GM12878 (cell line): ENCODE measurements around the gene CBARP. TPM values are rescaled to one million over a fixed set of nuclear protein-coding genes. Genes with fewer than 3 reads are reported as not detected.

Experiments used
- BACH1 ChIP-seq: fragments of 450-650 bp; IDR thresholded peaks from 2 replicates; pipeline ENCODE4 v1.6.1; 2017; ENCODE audit warnings: mild to moderate bottlenecking, borderline replicate concordance
- BHLHE40 ChIP-seq, 2 experiments: fragments of 450-650 bp in 1 of 2; IDR thresholded peaks; 2 replicates each; pipeline ENCODE4 v1.6.1; 2011 to 2017; ENCODE audit warnings: low read depth in 2 of 2, borderline replicate concordance in 1 of 2, improper control_type of control experiment in 1 of 2, low read length in 1 of 2, mild to moderate bottlenecking in 1 of 2
- BRCA1 ChIP-seq: IDR thresholded peaks from 2 replicates; pipeline ENCODE4 v1.6.1; 2011; ENCODE audit warnings: low read depth, low read length, improper control_type of control experiment
- EGR1 ChIP-seq, 2 experiments: IDR thresholded peaks; 1 replicate in 1 of 2; 2 replicates in 1 of 2; pipeline ENCODE4 v1.6.1; 2011 to 2012; ENCODE audit warnings: low read depth in 2 of 2, low read length in 2 of 2, borderline replicate concordance in 1 of 2, mild to moderate bottlenecking in 1 of 2, moderate library complexity in 1 of 2
- IKZF1 ChIP-seq: fragments of 450-650 bp; conservative IDR thresholded peaks from 2 replicates; pipeline ENCODE4 v1.6.1; 2017; ENCODE audit warnings: antibody characterized with exemption, mild to moderate bottlenecking
- IRF5 ChIP-seq: fragments of 450-650 bp; IDR thresholded peaks from 2 replicates; pipeline ENCODE4 v1.6.1; 2017; ENCODE audit warnings: borderline replicate concordance
- MYC ChIP-seq: IDR thresholded peaks from 2 replicates; pipeline ENCODE4 v1.6.1; 2011; ENCODE audit warnings: mild to moderate bottlenecking, low read length, moderate library complexity, inconsistent platforms; ENCODE audit not compliant: insufficient read depth, insufficient replicate concordance, insufficient read length, severe bottlenecking
- NFYB ChIP-seq: IDR thresholded peaks from 2 replicates; pipeline ENCODE4 v1.6.1; 2011; ENCODE audit warnings: low read depth, mild to moderate bottlenecking, low read length, improper control_type of control experiment, moderate library complexity; ENCODE audit not compliant: insufficient read depth
- PBX3 ChIP-seq: IDR thresholded peaks from 2 replicates; pipeline ENCODE4 v1.6.1; 2011; ENCODE audit warnings: mild to moderate bottlenecking, low read depth, low read length, moderate library complexity; ENCODE audit not compliant: insufficient replicate concordance
- POU2F2 ChIP-seq: IDR thresholded peaks from 3 replicates; pipeline ENCODE4 v1.6.1; 2011; ENCODE audit warnings: low read depth, mild to moderate bottlenecking, low read length, borderline replicate concordance
- RBBP5 ChIP-seq: fragments of 200-600 bp; sonication (generic); conservative IDR thresholded peaks from 2 replicates; pipeline ENCODE4 v1.6.1; 2016
- RELA ChIP-seq: fragments of 450-650 bp; IDR thresholded peaks from 2 replicates; pipeline ENCODE4 v1.8.0; 2014; ENCODE audit warnings: borderline replicate concordance; ENCODE audit not compliant: partially characterized antibody
- USF1 ChIP-seq: IDR thresholded peaks from 2 replicates; pipeline ENCODE4 v1.6.1; 2011; ENCODE audit warnings: borderline replicate concordance, low read depth, mild to moderate bottlenecking, moderate library complexity, mixed read lengths, low read length; ENCODE audit not compliant: insufficient read depth; ENCODE audit errors: extremely low read length
- ZBTB33 ChIP-seq: fragments of 450-650 bp; IDR thresholded peaks from 2 replicates; pipeline ENCODE4 v1.6.1; 2017; ENCODE audit warnings: mild to moderate bottlenecking
- polyA plus RNA-seq, 11 experiments: library from polyadenylated mRNA; depleted of rRNA in 4 of 11; unstranded in 6 of 11; stranded (reverse) in 5 of 11; fragments of >200 nt; fragmentation: Nextera tagmentation in 4 of 11; fragmentation: Illumina TruSeq in 1 of 11; extraction: Ambion mirVana in 4 of 11; extraction: Trizol in 1 of 11; gene quantifications; 1 replicate in 1 of 11; 2 replicates in 10 of 11; pipeline versions ENCODE4 v1.2.1 to v1.2.3, GENCODE V29; 2011 to 2016; ENCODE audit warnings: inconsistent platforms in 2 of 11, missing spikeins in 2 of 11, low read depth in 1 of 11
- total RNA-seq, 4 experiments: library from RNA; depleted of rRNA in 3 of 4; stranded (reverse); fragments of >200 nt in 3 of 4; fragmentation: Illumina TruSeq in 1 of 4; extraction: Trizol in 1 of 4; gene quantifications; 2 replicates each; pipeline versions ENCODE4 v1.2.1 to v1.2.3, GENCODE V29; 2013 to 2021
- TF ChIP-seq, protein P1 (sequence below): fragments of 450-650 bp; conservative IDR thresholded peaks from 2 replicates; pipeline ENCODE4 v1.6.1; 2017; ENCODE audit warnings: mild to moderate bottlenecking, moderate library complexity

The CBARP gene
- total and polyA plus RNA-seq, 10 of the 15 experiments (the other 5 are each of a cell fraction or from before 2014, with no cell fraction given): 0.04 to 0.59 (median 0.18) TPM; not detected in 3

DNA sequence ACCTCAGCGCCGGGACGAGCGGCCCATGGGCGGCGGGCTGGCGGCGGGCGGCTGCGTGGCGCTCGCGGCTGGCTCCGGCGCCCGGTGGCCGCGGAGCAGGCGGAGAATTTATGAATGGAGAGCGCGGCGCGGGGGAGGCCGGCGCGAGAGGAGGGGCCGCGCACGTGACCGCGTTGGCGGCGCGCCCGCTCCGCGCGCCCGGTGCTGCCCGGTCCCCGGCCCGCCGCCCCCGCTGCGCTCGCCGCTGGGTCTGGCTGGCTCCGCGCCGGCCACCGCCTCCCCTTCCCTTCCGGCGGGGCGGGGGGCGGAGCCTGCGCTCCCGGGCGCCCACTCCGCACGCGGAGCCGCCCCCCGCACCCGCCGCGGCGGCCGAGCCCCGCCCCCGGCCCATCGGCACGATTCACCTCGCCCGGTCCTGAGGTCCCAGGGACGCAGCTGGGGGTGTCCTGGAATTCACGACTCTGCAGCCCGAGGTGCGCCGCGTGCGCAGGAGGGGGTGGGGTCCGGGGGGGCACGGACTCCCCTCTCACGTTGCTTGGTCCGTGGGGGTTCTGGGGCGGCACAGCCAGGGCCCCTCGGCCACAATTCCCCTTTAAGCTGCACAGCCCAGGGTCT lies at the start of gene CBARP (continued):
- TF ChIP-seq, protein P1, sequence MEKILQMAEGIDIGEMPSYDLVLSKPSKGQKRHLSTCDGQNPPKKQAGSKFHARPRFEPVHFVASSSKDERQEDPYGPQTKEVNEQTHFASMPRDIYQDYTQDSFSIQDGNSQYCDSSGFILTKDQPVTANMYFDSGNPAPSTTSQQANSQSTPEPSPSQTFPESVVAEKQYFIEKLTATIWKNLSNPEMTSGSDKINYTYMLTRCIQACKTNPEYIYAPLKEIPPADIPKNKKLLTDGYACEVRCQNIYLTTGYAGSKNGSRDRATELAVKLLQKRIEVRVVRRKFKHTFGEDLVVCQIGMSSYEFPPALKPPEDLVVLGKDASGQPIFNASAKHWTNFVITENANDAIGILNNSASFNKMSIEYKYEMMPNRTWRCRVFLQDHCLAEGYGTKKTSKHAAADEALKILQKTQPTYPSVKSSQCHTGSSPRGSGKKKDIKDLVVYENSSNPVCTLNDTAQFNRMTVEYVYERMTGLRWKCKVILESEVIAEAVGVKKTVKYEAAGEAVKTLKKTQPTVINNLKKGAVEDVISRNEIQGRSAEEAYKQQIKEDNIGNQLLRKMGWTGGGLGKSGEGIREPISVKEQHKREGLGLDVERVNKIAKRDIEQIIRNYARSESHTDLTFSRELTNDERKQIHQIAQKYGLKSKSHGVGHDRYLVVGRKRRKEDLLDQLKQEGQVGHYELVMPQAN: no peak
- TF ChIP-seq USF1 (peak; percentile 57), IRF5 (no peak), EGR1 (IDR thresholded peaks at IDR 0.05; ENCODE audit: borderline replicate concordance in 1 of 2, low read depth in 2 of 2, low read length in 2 of 2) (peak in 1 of 2 experiments; percentile 54; a peak in 1 of 3 replicates), PBX3 (no peak), ZBTB33 (no peak), IKZF1 (0 out of 2 replicates have a peak, but pooled peaks have one; percentile 25), MYC (no peak), BRCA1 (no peak), BHLHE40 (IDR thresholded peaks at IDR 0.05; ENCODE audit: borderline replicate concordance in 1 of 2, low read depth in 2 of 2, low read length in 1 of 2) (peak; percentile 63 to 95; a peak in 3 of 4 replicates), NFYB (no peak), BACH1 (no peak), RELA (no peak), POU2F2 (no peak), RBBP5 (no peak)
